ENCODE measurements around the gene COL5A1. TPM values are rescaled to one million over a fixed set of nuclear protein-coding genes. Genes with fewer than 3 reads are reported as not detected.

COL5A1 gene
- total RNA-seq, 4 donors from 2014 or later = 51.9 to 78.3 (median 62.4) TPM

GRCh38 chr9:134740071-134740470 lies 98.5 kb downstream of the COL5A1 start:
- WGBS, 2 donors = 63 to 74% methylated on average over 7 to 11 of the region's 16 CpGs
- Histone ChIP-seq H3K4me1 (peaks cover 0 to 22% (median 0%) of the 10 kb centered on the region in 4 donors), H3K36me3 (peaks cover 0 to 93% (median 0%) of the 10 kb centered on the region in 3 donors), H3K27me3 (no peaks in the 10 kb centered on the region), H3K4me3 (no peak overlapping the region), H3K9me3 (no peaks in the 10 kb centered on the region), H3K27ac (no peak overlapping the region)
- DNase-seq (ENCODE audit: low spot score in 2 of 2) = no peak
- TF ChIP-seq POLR2A (IDR thresholded peaks at IDR 0.05) (no peak), EP300 (IDR thresholded peaks at IDR 0.05) (no peak), CTCF (IDR thresholded peaks at IDR 0.05) (no peak)

GRCh38 chr9:134741846-134742245 lies 100.2 kb downstream of the COL5A1 start:
- TF ChIP-seq CTCF (IDR thresholded peaks at IDR 0.05) = no peak
- peaks cover 0 to 98% (median 3%) of the 10 kb centered on the region in 3 donors for H3K36me3 ChIP-seq
- H3K9me3 ChIP-seq = no peaks in the 10 kb centered on the region
- H3K4me3 ChIP-seq = no peak overlapping the region
- no peak overlapping the region for H3K27ac ChIP-seq
- H3K4me1 ChIP-seq = peaks cover 0 to 10% (median 0%) of the 10 kb centered on the region in 4 donors
- no peaks in the 10 kb centered on the region for H3K27me3 ChIP-seq
- whole genome bisulfite sequencing, 2 donors = 71 to 73% methylated on average over 9 of the region's 9 CpGs
- DNase-seq (ENCODE audit: low spot score in 2 of 2) = no peak

- H3K4me3 ChIP-seq = no peak overlapping the region
- no peak for DNase-seq (ENCODE audit: low spot score in 2 of 2)
- no peaks in the 10 kb centered on the region for H3K9me3 ChIP-seq
- 79 to 83% methylated on average over 20 to 22 of the region's 22 CpGs for WGBS, 2 donors
- TF ChIP-seq CTCF (IDR thresholded peaks at IDR 0.05) = no peak
- no peak for TF ChIP-seq POLR2A (IDR thresholded peaks at IDR 0.05)
- TF ChIP-seq EP300 (IDR thresholded peaks at IDR 0.05) = no peak
- peaks cover 0 to 10% (median 0%) of the 10 kb centered on the region in 4 donors for H3K4me1 ChIP-seq
- no peak overlapping the region for H3K27ac ChIP-seq
- H3K27me3 ChIP-seq = no peaks in the 10 kb centered on the region
- H3K36me3 ChIP-seq = peaks cover 0 to 98% (median 3%) of the 10 kb centered on the region in 3 donors
Observed at GRCh38 chr9:134742822-134743535, 101.4 kb downstream of the COL5A1 start.

GRCh38 chr9:134743853-134744252 lies 102.2 kb downstream of the COL5A1 start:
- Histone ChIP-seq H3K9me3 (no peaks in the 10 kb centered on the region), H3K36me3 (peaks cover 0 to 98% (median 3%) of the 10 kb centered on the region in 3 donors), H3K27ac (no peak overlapping the region), H3K27me3 (no peaks in the 10 kb centered on the region), H3K4me1 (peaks cover 0 to 13% (median 0%) of the 10 kb centered on the region in 4 donors), H3K4me3 (no peak overlapping the region)
- TF ChIP-seq EP300 (IDR thresholded peaks at IDR 0.05) (no peak), CTCF (IDR thresholded peaks at IDR 0.05) (no peak), POLR2A (IDR thresholded peaks at IDR 0.05) (no peak)
- 66 to 67% methylated on average over 5 of the region's 5 CpGs for WGBS, 2 donors
- DNase-seq (ENCODE audit: low spot score in 2 of 2) = no peak

GRCh38 chr9:134744385-134745295 lies 103.0 kb downstream of the COL5A1 start:
- H3K36me3 ChIP-seq = peaks cover 0 to 93% (median 3%) of the 10 kb centered on the region in 3 donors
- H3K27ac ChIP-seq = no peak overlapping the region
- H3K27me3 ChIP-seq = no peaks in the 10 kb centered on the region
- no peak overlapping the region for H3K4me3 ChIP-seq
- H3K4me1 ChIP-seq = peaks cover 0 to 10% (median 0%) of the 10 kb centered on the region in 4 donors
- no peak for DNase-seq (ENCODE audit: low spot score in 2 of 2)
- H3K9me3 ChIP-seq = no peaks in the 10 kb centered on the region
- TF ChIP-seq CTCF (IDR thresholded peaks at IDR 0.05) (no peak), POLR2A (IDR thresholded peaks at IDR 0.05) (no peak), EP300 (IDR thresholded peaks at IDR 0.05) (no peak)
- 90 to 97% methylated on average over 16 of the region's 16 CpGs for WGBS, 2 donors

All from tibial nerve (tissue), 4 donors.